ENCODE measurements around the gene NANOS2. TPM values are rescaled to one million over a fixed set of nuclear protein-coding genes. Genes with fewer than 3 reads are reported as not detected.

Gene NANOS2
- total and polyA plus RNA-seq, 9 of the 15 experiments (the other 6 are each of a cell fraction or from before 2014, with no cell fraction given), result not detected

DNA sequence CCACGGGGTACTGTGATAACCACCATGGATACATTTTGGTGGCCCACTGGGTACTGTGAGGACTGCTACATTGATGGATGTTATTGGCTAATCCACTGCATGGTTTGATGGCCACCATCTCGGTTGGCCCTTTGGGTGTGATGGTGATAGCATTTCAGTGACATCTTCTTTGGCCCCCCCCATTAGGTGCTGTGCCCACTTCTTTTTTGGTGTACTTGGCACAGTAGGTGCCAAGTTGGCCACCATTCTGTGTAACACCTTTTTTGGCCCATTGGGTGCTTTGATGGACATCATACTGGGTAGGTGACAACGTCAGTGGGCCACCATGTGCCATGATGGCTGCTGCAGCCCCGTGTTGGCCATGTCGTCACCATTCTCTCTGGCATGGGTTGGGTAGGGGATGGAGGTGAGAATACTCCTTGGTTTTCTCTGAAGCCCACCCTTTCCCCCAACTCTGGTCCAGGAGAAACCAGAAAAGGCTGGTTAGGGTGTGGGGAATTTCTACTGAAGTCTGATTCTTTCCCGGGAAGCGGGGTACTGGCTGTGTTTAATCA lies 41.3 kb downstream of the NANOS2 start:
- intact Hi-C loops (cut with micrococcal nuclease) (no loop called here), in situ Hi-C loops (cut with MboI) (no loop called here)
- 64% methylated on average over 7 of the region's 7 CpGs for WGBS (ENCODE audit: insufficient coverage, low coverage, missing lambda C conversion rate)

More for the DNA sequence above, 41.3 kb downstream of the NANOS2 start:
- Histone ChIP-seq H3K4me1 (replicated peaks in 1 of 2; ENCODE audit: control insufficient read depth in 2 of 2, insufficient read depth in 2 of 2, low read length in 2 of 2) (peaks cover 48 to 61% of the 10 kb centered on the region in 2 experiments), H3K27me3 (ENCODE audit: control insufficient read depth in 2 of 2, insufficient read depth in 2 of 2, low read length in 2 of 2) (no peaks in the 10 kb centered on the region), H3K4me3 (no peak overlapping the region), H3K4me2 (ENCODE audit: insufficient read depth, low read length) (peak overlapping the region; percentile 52; the same call in 1 of the 2 replicates), H3K79me2 (ENCODE audit: control insufficient read depth, insufficient read depth, low read length) (peaks cover 3% of the 10 kb centered on the region; the same call in 1 of the 3 replicates), H3K9me1 (ENCODE audit: control insufficient read depth, insufficient read depth, low read length) (no peaks in the 10 kb centered on the region), H4K20me1 (replicated peaks; ENCODE audit: control insufficient read depth, insufficient read depth, low read length) (no peaks in the 10 kb centered on the region), H3K27ac (ENCODE audit: extremely low read depth, low read depth, low read length) (peak overlapping the region; percentile 72), H3K9ac (ENCODE audit: insufficient read depth in 1 of 2, low read depth in 2 of 2, low read length in 2 of 2) (peak overlapping the region; percentile 25 to 74; a peak in 2 of 4 replicates), H3K36me3 (ENCODE audit: control insufficient read depth, insufficient read depth, low read length) (peaks cover 9% of the 10 kb centered on the region), H2AFZ (ENCODE audit: low read depth, low read length) (peak overlapping the region; percentile 4; the same call in 1 of the 2 replicates), H3K9me3 (replicated peaks; ENCODE audit: control insufficient read depth, insufficient read depth, low read depth, low read length) (no peaks in the 10 kb centered on the region)
- POLR2A ChIA-PET, result interaction anchor here (0.9 to 1.3 kb wide), 2 partner anchors 10 to 13 kb away, joined by 3 to 4 read pairs; partner anchors contain the start of genes IRF2BP1 and SYMPK
- TSS peak; percentile 39 for BruUV-seq (replicated peaks)
- ATAC-seq, result no peak
- no peak for FAIRE-seq
- CTCF ChIA-PET (ENCODE audit: low intra/inter-chr PET ratio), result no interaction called here
- TF ChIP-seq FOXA3 (CRISPR knock-in tag; conservative IDR thresholded peaks at IDR 0.05 in 1 of 2, IDR thresholded peaks at IDR 0.05 in 1 of 2) (peak in 1 of 2 experiments; percentile 19; a peak in 2 of 4 replicates), EHMT2 (IDR thresholded peaks at IDR 0.05) (no peak), E2F3 (CRISPR knock-in tag; IDR thresholded peaks at IDR 0.05) (0 out of 2 replicates have a peak, but pooled peaks have one; percentile 31), CBX8 (IDR thresholded peaks at IDR 0.05; ENCODE audit: borderline replicate concordance, extremely low read depth, low read depth, low read length, poor library complexity, severe bottlenecking) (no peak)
- TF ChIP-seq, protein P1, sequence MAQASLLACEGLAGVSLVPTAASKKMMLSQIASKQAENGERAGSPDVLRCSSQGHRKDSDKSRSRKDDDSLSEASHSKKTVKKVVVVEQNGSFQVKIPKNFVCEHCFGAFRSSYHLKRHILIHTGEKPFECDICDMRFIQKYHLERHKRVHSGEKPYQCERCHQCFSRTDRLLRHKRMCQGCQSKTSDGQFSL (CRISPR knock-in tag; IDR thresholded peaks at IDR 0.05), result peak; percentile 16; the same call in 1 of the 2 replicates
- TF ChIP-seq, protein P1 (tag; IDR thresholded peaks at IDR 0.05), result no peak
- DNase-seq (ENCODE audit: extremely low read depth in 1 of 4, low spot score in 3 of 4), result no peak

All from K562 (cell line).